Measurements from ENCODE around the gene DNAJA3.

GRCh38 chr16:4425378-4426020 is at the start of gene DNAJA3:
- TF ChIP-seq POLR2A (IDR thresholded peaks at IDR 0.05) = peak; percentile 35 to 83 (median 82)
- TF ChIP-seq CTCF (IDR thresholded peaks at IDR 0.05) = peak in 1 of 7 experiments; percentile 25

Data from body of pancreas (tissue), 4 donors.